ENCODE measurements around the gene HSPA14.

GRCh38 chr10:14875941-14876340 lies 37.8 kb downstream of the HSPA14 start:
- TF ChIP-seq POLR2A (IDR thresholded peaks at IDR 0.05) (no peak), CTCF (IDR thresholded peaks at IDR 0.05) (no peak), POLR2AphosphoS5 (IDR thresholded peaks at IDR 0.05) (no peak)
